Endothelial cell of umbilical vein (primary cell): ENCODE data around the gene KRT79.

Experiments used
- CTCF ChIP-seq, 2 donors: IDR thresholded peaks; 1 replicate in 1 of 2; 2 replicates in 1 of 2; pipeline ENCODE4 v1.5.1; 2011; ENCODE audit warnings: low read length in 2 of 2, mild to moderate bottlenecking in 2 of 2, moderate library complexity in 2 of 2, control low read depth in 1 of 2, inconsistent platforms in 1 of 2, low read depth in 1 of 2; ENCODE audit not compliant: insufficient read depth in 1 of 2; ENCODE audit errors: extremely low read depth in 1 of 2
- FOS ChIP-seq: IDR thresholded peaks from 2 replicates; pipeline ENCODE4 v1.6.1; 2011; ENCODE audit warnings: mild to moderate bottlenecking, low read length, moderate library complexity, borderline replicate concordance; ENCODE audit not compliant: insufficient read depth

GRCh38 chr12:52817003-52817698 lies 17.0 kb downstream of the KRT79 start:
- TF ChIP-seq CTCF (IDR thresholded peaks at IDR 0.05; ENCODE audit: extremely low read depth in 1 of 2, insufficient read depth in 1 of 2, low read depth in 1 of 2, low read length in 2 of 2) = no peak
- no peak for TF ChIP-seq FOS
